ENCODE measurements around the gene GPR143. TPM values are rescaled to one million over a fixed set of nuclear protein-coding genes. Genes with fewer than 3 reads are reported as not detected.
"Not testable (repeated sequence)": the region's sequence is repeated elsewhere in the genome, so short reads cannot be mapped to it uniquely, and the experiment has no call there.

The GPR143 gene
- 0.98 and 1.4 TPM in 2 replicates for total RNA-seq (2014; rRNA removed; shearing (Covaris generic))

- no peak for DNase-seq (ENCODE audit: low spot score)
Observed at GRCh38 chrX:9765737-9766097, at the start of gene GPR143. Gene GPR143, minus strand, starts transcription at chrX:9765847. Its CDS starts 30 bp downstream, at chrX:9765817.

GRCh38 chrX:9811086-9811485 is 45.4 kb upstream of the GPR143 start:
- DNase-seq (ENCODE audit: low spot score), result not testable (repeated sequence)

- DNase-seq (ENCODE audit: low spot score), result not testable (repeated sequence)
Observed at GRCh38 chrX:9809876-9810275, 44.2 kb upstream of the GPR143 start.

- DNase-seq (ENCODE audit: low spot score), result no peak
Observed at GRCh38 chrX:9807355-9808182, 41.9 kb upstream of the GPR143 start.

- no peak for DNase-seq (ENCODE audit: low spot score)
Observed at GRCh38 chrX:9805956-9806355, 40.3 kb upstream of the GPR143 start.

GRCh38 chrX:9804444-9804843 is 38.8 kb upstream of the GPR143 start:
- DNase-seq (ENCODE audit: low spot score), result no peak

- no peak for DNase-seq (ENCODE audit: low spot score)
Observed at GRCh38 chrX:9802737-9803136, 37.1 kb upstream of the GPR143 start.

GRCh38 chrX:9797384-9798360 is 32.0 kb upstream of the GPR143 start:
- DNase-seq (ENCODE audit: low spot score), result no peak

- DNase-seq (ENCODE audit: low spot score), result no peak
Observed at GRCh38 chrX:9794495-9794894, 28.8 kb upstream of the GPR143 start.

- no peak for DNase-seq (ENCODE audit: low spot score)
Observed at GRCh38 chrX:9790866-9791265, 25.2 kb upstream of the GPR143 start.

- no peak for DNase-seq (ENCODE audit: low spot score)
Observed at GRCh38 chrX:9789555-9789954, 23.9 kb upstream of the GPR143 start.

GRCh38 chrX:9788911-9789310 is 23.3 kb upstream of the GPR143 start:
- no peak for DNase-seq (ENCODE audit: low spot score)

GRCh38 chrX:9786798-9787635 is 21.4 kb upstream of the GPR143 start:
- DNase-seq (ENCODE audit: low spot score), result no peak

GRCh38 chrX:9785944-9786797 is 20.5 kb upstream of the GPR143 start, which contains the start of gene SHROOM2:
Gene SHROOM2, plus strand, starts transcription at chrX:9786429. Its CDS starts 117 bp downstream, at chrX:9786546.
- no peak for DNase-seq (ENCODE audit: low spot score)

- no peak for DNase-seq (ENCODE audit: low spot score)
Observed at GRCh38 chrX:9785254-9785943, 19.8 kb upstream of the GPR143 start.

- no peak for DNase-seq (ENCODE audit: low spot score)
Observed at GRCh38 chrX:9784332-9784731, 18.7 kb upstream of the GPR143 start.

GRCh38 chrX:9781941-9782340 is 16.3 kb upstream of the GPR143 start:
- DNase-seq (ENCODE audit: low spot score), result peak; percentile 46

- no peak for DNase-seq (ENCODE audit: low spot score)
Observed at GRCh38 chrX:9775930-9776329, 10.3 kb upstream of the GPR143 start.

- DNase-seq (ENCODE audit: low spot score), result no peak
Observed at GRCh38 chrX:9772943-9773342, 7.3 kb upstream of the GPR143 start.

GRCh38 chrX:9770319-9770718 is 4.7 kb upstream of the GPR143 start:
- peak; percentile 46 for DNase-seq (ENCODE audit: low spot score)
